ENCODE results near the gene TBC1D24.

TBC1D24 gene

GRCh38 chr16:2474877-2475412, at the start of gene TBC1D24:
TSS of gene TBC1D24 (plus strand) at chr16:2475127. CDS start at chr16:2496149, 21,022 bp downstream.
- no peaks in the 10 kb centered on the region for H4K20me1 ChIP-seq (ENCODE audit: insufficient read depth, low read length)

GRCh38 chr16:2425825-2426430, 49.0 kb upstream of the TBC1D24 start:
- Histone ChIP-seq H3K4me2 (ENCODE audit: low read depth, low read length) (no peak overlapping the region), H3F3A (ENCODE audit: insufficient read depth, low read length) (no peaks in the 10 kb centered on the region), H3K79me2 (ENCODE audit: low read length) (peaks cover 16% of the 10 kb centered on the region), H3K9me3 (replicated peaks; ENCODE audit: insufficient read depth, low read length) (no peaks in the 10 kb centered on the region), H3K9me2 (replicated peaks; ENCODE audit: insufficient read depth, low read length) (no peaks in the 10 kb centered on the region), H3K4me3 (ENCODE audit: low read length) (no peak overlapping the region), H3K36me3 (replicated peaks; ENCODE audit: insufficient read depth, low read length) (no peaks in the 10 kb centered on the region), H3K27me3 (replicated peaks; ENCODE audit: insufficient read depth, low read length) (no peaks in the 10 kb centered on the region), H2AFZ (ENCODE audit: low read length) (no peak overlapping the region), H3K9ac (ENCODE audit: low read length) (no peak overlapping the region), H3K27ac (ENCODE audit: low read length) (no peak overlapping the region), H3K4me1 (ENCODE audit: low read length) (peaks cover 10% of the 10 kb centered on the region), H4K20me1 (ENCODE audit: insufficient read depth, low read length) (no peaks in the 10 kb centered on the region)
- TF ChIP-seq CTCF (IDR thresholded peaks at IDR 0.05; ENCODE audit: low read length), result no peak
- no peak for TF ChIP-seq EZH2 (optimal IDR thresholded peaks at IDR 0.05; ENCODE audit: low read depth, low read length)
- no peak for TF ChIP-seq EZH2phosphoT487 (IDR thresholded peaks at IDR 0.05; ENCODE audit: low read length)
- no peak for DNase-seq

More at GRCh38 chr16:2474877-2475412, at the start of gene TBC1D24:
- H3K9ac ChIP-seq (ENCODE audit: low read length), result peak within 1 kb of the TSS; percentile 85
- H3F3A ChIP-seq (ENCODE audit: insufficient read depth, low read length), result peaks cover 6% of the 10 kb centered on the region; the same call in 1 of the 2 replicates
- H3K4me3 ChIP-seq (ENCODE audit: low read length), result peak within 1 kb of the TSS; percentile 92
- peak; percentile 92 for DNase-seq
- H3K27me3 ChIP-seq (replicated peaks; ENCODE audit: insufficient read depth, low read length), result peaks cover 33% of the 10 kb centered on the region
- H3K4me2 ChIP-seq (ENCODE audit: low read depth, low read length), result peak within 1 kb of the TSS; percentile 100
- peak within 1 kb of the TSS; percentile 87 for H2AFZ ChIP-seq (ENCODE audit: low read length)
- H3K27ac ChIP-seq (ENCODE audit: low read length), result no peak within 1 kb of the TSS
- H3K79me2 ChIP-seq (ENCODE audit: low read length), result peaks cover 23% of the 10 kb centered on the region
- H3K9me2 ChIP-seq (replicated peaks; ENCODE audit: insufficient read depth, low read length), result no peaks in the 10 kb centered on the region
- no peaks in the 10 kb centered on the region for H3K4me1 ChIP-seq (ENCODE audit: low read length)
- no peaks in the 10 kb centered on the region for H3K9me3 ChIP-seq (replicated peaks; ENCODE audit: insufficient read depth, low read length)
- TF ChIP-seq EZH2 (optimal IDR thresholded peaks at IDR 0.05; ENCODE audit: low read depth, low read length) (no peak), EZH2phosphoT487 (IDR thresholded peaks at IDR 0.05; ENCODE audit: low read length) (no peak), CTCF (IDR thresholded peaks at IDR 0.05; ENCODE audit: low read length) (no peak)
- no peaks in the 10 kb centered on the region for H3K36me3 ChIP-seq (replicated peaks; ENCODE audit: insufficient read depth, low read length)

- H3K4me1 ChIP-seq (ENCODE audit: low read length), result peaks cover 10% of the 10 kb centered on the region
- H3K9me2 ChIP-seq (replicated peaks; ENCODE audit: insufficient read depth, low read length), result no peaks in the 10 kb centered on the region
- H3K27ac ChIP-seq (ENCODE audit: low read length), result no peak overlapping the region
- peaks cover 25% of the 10 kb centered on the region for H3K79me2 ChIP-seq (ENCODE audit: low read length)
- no peaks in the 10 kb centered on the region for H3K27me3 ChIP-seq (replicated peaks; ENCODE audit: insufficient read depth, low read length)
- no peaks in the 10 kb centered on the region for H3F3A ChIP-seq (ENCODE audit: insufficient read depth, low read length)
- TF ChIP-seq CTCF (IDR thresholded peaks at IDR 0.05; ENCODE audit: low read length) (no peak), EZH2 (optimal IDR thresholded peaks at IDR 0.05; ENCODE audit: low read depth, low read length) (no peak), EZH2phosphoT487 (IDR thresholded peaks at IDR 0.05; ENCODE audit: low read length) (no peak)
- no peak for DNase-seq
- no peak overlapping the region for H3K4me3 ChIP-seq (ENCODE audit: low read length)
- H3K36me3 ChIP-seq (replicated peaks; ENCODE audit: insufficient read depth, low read length), result no peaks in the 10 kb centered on the region
- no peak overlapping the region for H3K4me2 ChIP-seq (ENCODE audit: low read depth, low read length)
- H4K20me1 ChIP-seq (ENCODE audit: insufficient read depth, low read length), result no peaks in the 10 kb centered on the region
- no peak overlapping the region for H2AFZ ChIP-seq (ENCODE audit: low read length)
- H3K9me3 ChIP-seq (replicated peaks; ENCODE audit: insufficient read depth, low read length), result no peaks in the 10 kb centered on the region
- no peak overlapping the region for H3K9ac ChIP-seq (ENCODE audit: low read length)
Observed at GRCh38 chr16:2426941-2427361, 48.0 kb upstream of the TBC1D24 start.

Measured in MM.1S (cell line).